IMR-90 (cell line): ENCODE results near the gene DDN. TPM values are rescaled to one million over a fixed set of nuclear protein-coding genes. Genes with fewer than 3 reads are reported as not detected.

Experiments
- ATAC-seq: fragments of 200-7000 bp; cut with Tn5 transposase; 2 replicates; pipeline ENCODE4 v1.9.1; 2020; ENCODE audit warnings: low read depth, mild to moderate bottlenecking, moderate library complexity
- BruUV-seq: library from RNA; stranded (reverse); fragments of 400-500 nt; replicated peaks from 2 replicates; lab custom pipeline; 2021; lab: Mats Ljungman, UMichigan
- CTCF ChIA-PET: fragments of 300-600 bp; formaldehyde crosslinking; extraction: SDS; loops from one replicate; lab custom pipeline; 2021; ENCODE audit warnings: antibody characterized with exemption; lab: Yijun Ruan, JAX
- POLR2A ChIA-PET: fragments of 300-600 bp; sonication (Branson Sonifier 250); formaldehyde crosslinking; loops from one replicate; lab custom pipeline; 2022; ENCODE audit warnings: antibody characterized with exemption; ENCODE audit not compliant: unreplicated experiment; lab: Charles Lee
- DNase-seq: peaks from one replicate; pipeline ENCODE4 v3.0.0; 2013
- H2AFZ ChIP-seq: replicated peaks from 2 replicates; pipeline ENCODE3; 2013; ENCODE audit warnings: low read length, mild to moderate bottlenecking; ENCODE audit not compliant: poor library complexity
- H2AK5ac ChIP-seq: 2 replicates; pipeline ENCODE4 v1.6.1; 2013; ENCODE audit warnings: low read depth, low read length, inconsistent platforms
- H2AK9ac ChIP-seq: replicated peaks from 2 replicates; pipeline ENCODE3; 2013; ENCODE audit warnings: mild to moderate bottlenecking, low read depth, low read length, moderate library complexity; ENCODE audit not compliant: poor library complexity
- H2BK120ac ChIP-seq: 2 replicates; pipeline ENCODE4 v1.6.1; 2013; ENCODE audit warnings: low read depth, low read length, inconsistent platforms
- H2BK15ac ChIP-seq: 3 replicates; pipeline ENCODE4 v1.6.1; 2013; ENCODE audit warnings: low read depth, low read length, inconsistent platforms
- H2BK20ac ChIP-seq: 2 replicates; pipeline ENCODE4 v1.6.1; 2013; ENCODE audit warnings: low read depth, mild to moderate bottlenecking, inconsistent platforms, low read length, moderate library complexity
- H2BK5ac ChIP-seq: 2 replicates; pipeline ENCODE4 v1.6.1; 2013; ENCODE audit warnings: mild to moderate bottlenecking, low read depth, low read length, inconsistent platforms; ENCODE audit not compliant: poor library complexity, severe bottlenecking
- H3K14ac ChIP-seq: replicated peaks from 2 replicates; pipeline ENCODE4 v1.6.1; 2013; ENCODE audit warnings: low read depth, low read length, inconsistent platforms
- H3K18ac ChIP-seq: 2 replicates; pipeline ENCODE4 v1.6.1; 2013; ENCODE audit warnings: low read depth, low read length, control low read depth
- H3K23ac ChIP-seq: 2 replicates; pipeline ENCODE4 v1.6.1; 2013; ENCODE audit warnings: low read depth, low read length, inconsistent platforms
- H3K27ac ChIP-seq: 2 replicates; pipeline ENCODE4 v1.5.1; 2013; ENCODE audit warnings: mild to moderate bottlenecking, control low read depth, low read length; ENCODE audit not compliant: insufficient read depth
- H3K27me3 ChIP-seq: 2 replicates; pipeline ENCODE4 v1.6.1; 2013; ENCODE audit warnings: low read length; ENCODE audit not compliant: control insufficient read depth, insufficient read depth
- H3K36me3 ChIP-seq: 2 replicates; pipeline ENCODE4 v1.6.1; 2013; ENCODE audit warnings: low read length, mixed read lengths; ENCODE audit not compliant: control insufficient read depth, insufficient read depth
- H3K4ac ChIP-seq: 2 replicates; pipeline ENCODE4 v1.6.1; 2013; ENCODE audit warnings: low read depth, low read length, inconsistent platforms
- H3K4me1 ChIP-seq: 2 replicates; pipeline ENCODE4 v1.6.1; 2013; ENCODE audit warnings: low read length, mixed read lengths; ENCODE audit not compliant: control insufficient read depth, insufficient read depth
- H3K4me2 ChIP-seq: 2 replicates; pipeline ENCODE4 v1.6.1; 2013; ENCODE audit warnings: low read depth, mild to moderate bottlenecking, control low read depth, low read length, moderate library complexity
- H3K4me3 ChIP-seq: 2 replicates; pipeline ENCODE4 v1.5.1; 2013; ENCODE audit warnings: low read depth, mild to moderate bottlenecking, control low read depth, low read length, moderate library complexity; ENCODE audit not compliant: insufficient read depth
- H3K56ac ChIP-seq: 2 replicates; pipeline ENCODE4 v1.6.1; 2013; ENCODE audit warnings: low read length, inconsistent platforms; ENCODE audit not compliant: insufficient read depth; ENCODE audit errors: extremely low read depth
- H3K79me1 ChIP-seq, 2 experiments: 2 replicates each; pipeline ENCODE4 v1.6.1; 2013; ENCODE audit warnings: low read length in 2 of 2, inconsistent platforms in 1 of 2, low read depth in 1 of 2
- H3K9ac ChIP-seq: 2 replicates; pipeline ENCODE4 v1.6.1; 2013; ENCODE audit warnings: low read depth, low read length, control low read depth
- H3K9me1 ChIP-seq: 2 replicates; pipeline ENCODE4 v1.6.1; 2013; ENCODE audit warnings: low read length, inconsistent platforms; ENCODE audit not compliant: insufficient read depth
- H3K9me3 ChIP-seq: 2 replicates; pipeline ENCODE4 v1.6.1; 2013; ENCODE audit warnings: low read length; ENCODE audit not compliant: control insufficient read depth, insufficient read depth
- H4K20me1 ChIP-seq: 2 replicates; pipeline ENCODE4 v1.6.1; 2013; ENCODE audit warnings: low read length, inconsistent platforms; ENCODE audit not compliant: insufficient read depth
- H4K5ac ChIP-seq: 2 replicates; pipeline ENCODE4 v1.6.1; 2013; ENCODE audit warnings: mild to moderate bottlenecking, low read depth, low read length, control low read depth
- H4K8ac ChIP-seq, 2 experiments: 2 replicates each; pipeline ENCODE4 v1.6.1; 2013; ENCODE audit warnings: low read depth in 2 of 2, low read length in 2 of 2, control low read depth in 1 of 2, inconsistent platforms in 1 of 2
- H4K91ac ChIP-seq: 2 replicates; pipeline ENCODE4 v1.6.1; 2013; ENCODE audit warnings: low read depth, low read length, inconsistent platforms; ENCODE audit not compliant: insufficient read depth
- BHLHE40 ChIP-seq: fragments of 150-350 bp; IDR thresholded peaks from 2 replicates; pipeline ENCODE4 v1.6.1; 2016; ENCODE audit warnings: mild to moderate bottlenecking, low read depth, low read length
- CEBPB ChIP-seq: IDR thresholded peaks from 2 replicates; pipeline ENCODE4 v1.6.1; 2012; ENCODE audit warnings: low read depth, low read length, improper control_type of control experiment
- CHD1 ChIP-seq: IDR thresholded peaks from 2 replicates; pipeline ENCODE4 v1.6.1; 2012; ENCODE audit warnings: low read depth, low read length, improper control_type of control experiment
- MAFK ChIP-seq: IDR thresholded peaks from 2 replicates; pipeline ENCODE4 v1.6.1; 2012; ENCODE audit warnings: low read depth, low read length, improper control_type of control experiment
- NFE2L2 ChIP-seq: fragments of 150-350 bp; IDR thresholded peaks from 2 replicates; pipeline ENCODE4 v1.6.1; 2016; ENCODE audit warnings: low read depth, mild to moderate bottlenecking, low read length
- POLR2A ChIP-seq: IDR thresholded peaks from 2 replicates; pipeline ENCODE4 v1.6.1; 2012; ENCODE audit warnings: mild to moderate bottlenecking, low read depth, low read length
- RCOR1 ChIP-seq: IDR thresholded peaks from 2 replicates; pipeline ENCODE4 v1.6.1; 2012; ENCODE audit warnings: mild to moderate bottlenecking, low read length, improper control_type of control experiment; ENCODE audit not compliant: insufficient replicate concordance
- SMC3 ChIP-seq: fragments of 150-350 bp; IDR thresholded peaks from 2 replicates; pipeline ENCODE4 v1.6.1; 2016; ENCODE audit warnings: low read depth, mild to moderate bottlenecking, antibody characterized with exemption, low read length, moderate library complexity
- USF2 ChIP-seq: fragments of 150-350 bp; IDR thresholded peaks from 2 replicates; pipeline ENCODE4 v1.6.1; 2017; ENCODE audit warnings: mild to moderate bottlenecking, antibody characterized with exemption, low read length, low read depth
- WGBS, 2 experiments: methylation state at CpG; one replicate each; pipeline versions ENCODE4 v1.1.5 to v1.1.7; 2013; ENCODE audit warnings: missing lambda C conversion rate in 2 of 2; ENCODE audit not compliant: insufficient read length in 1 of 2; ENCODE audit errors: extremely low coverage in 2 of 2; 5-methylcytosine and 5-hydroxymethylcytosine counted together
- dilution Hi-C: fragments of 300-500 bp; cut with HindIII; formaldehyde crosslinking; loops from one replicate; pipeline ENCODE4 v1.14.3; 2018; ENCODE audit warnings: low sequenced_read_pairs; ENCODE audit not compliant: unreplicated experiment
- in situ Hi-C: fragments of 300-500 bp; cut with MboI; formaldehyde crosslinking; loops from 3 replicates; pipeline ENCODE4 v1.14.3; 2019; ENCODE audit warnings: low sequenced_read_pairs, inconsistent platforms, mixed read lengths
- intact Hi-C: fragments of 100-400 bp; cut with micrococcal nuclease; formaldehyde crosslinking; loops from 2 replicates; pipeline ENCODE4 v1.10.0; 2022
- polyA plus RNA-seq, 3 experiments: library from polyadenylated mRNA; depleted of rRNA; stranded (reverse); fragments of >200 nt; gene quantifications; 2 replicates each; pipeline ENCODE4 v1.2.3, GENCODE V29; 2012; ENCODE audit warnings: low replicate concordance in 1 of 3
- total RNA-seq: library from RNA; depleted of rRNA; stranded (reverse); fragments of >200 nt; gene quantifications from 2 replicates; pipeline ENCODE4 v1.2.3, GENCODE V29; 2012
- TF ChIP-seq, protein P1 (sequence below): conservative IDR thresholded peaks from 2 replicates; pipeline ENCODE4 v1.5.1; 2012; ENCODE audit warnings: mild to moderate bottlenecking, low read depth, low read length, improper control_type of control experiment
- TF ChIP-seq, protein P2 (sequence below): fragments of 150-350 bp; IDR thresholded peaks from 2 replicates; pipeline ENCODE4 v1.6.1; 2016; ENCODE audit warnings: low read depth, mild to moderate bottlenecking, low read length, moderate library complexity, borderline replicate concordance

Gene DDN
- total and polyA plus RNA-seq, 2 of the 4 experiments (the other 2 are of a cell fraction) = 0.18 to 0.21 TPM

GRCh38 chr12:48954061-48954460 lies 45.1 kb downstream of the DDN start:
- H2AFZ ChIP-seq = no peak overlapping the region
- no peak overlapping the region for H3K4ac ChIP-seq
- ATAC-seq = no peak
- POLR2A ChIA-PET = no interaction called here
- no peaks in the 10 kb centered on the region for H3K9me3 ChIP-seq
- H4K8ac ChIP-seq = no peak overlapping the region
- no peak overlapping the region for H2AK5ac ChIP-seq
- H3K9ac ChIP-seq = no peak overlapping the region
- no peak overlapping the region for H3K4me2 ChIP-seq
- in situ Hi-C loops (no loop called here), intact Hi-C loops (no loop called here), dilution Hi-C loops (no loop called here)
- peaks cover 6% of the 10 kb centered on the region for H3K36me3 ChIP-seq
- H2BK5ac ChIP-seq = no peak overlapping the region
- H4K20me1 ChIP-seq = peaks cover 67% of the 10 kb centered on the region
- WGBS, 2 experiments = no CpG with 5 or more reads among the region's 3 CpGs
- H3K4me3 ChIP-seq = no peak overlapping the region
- H3K9me1 ChIP-seq = peaks cover 17% of the 10 kb centered on the region
- H3K4me1 ChIP-seq = peaks cover 1% of the 10 kb centered on the region; the same call in 1 of the 2 replicates
- no peak overlapping the region for H3K23ac ChIP-seq
- TF ChIP-seq, protein P1, sequence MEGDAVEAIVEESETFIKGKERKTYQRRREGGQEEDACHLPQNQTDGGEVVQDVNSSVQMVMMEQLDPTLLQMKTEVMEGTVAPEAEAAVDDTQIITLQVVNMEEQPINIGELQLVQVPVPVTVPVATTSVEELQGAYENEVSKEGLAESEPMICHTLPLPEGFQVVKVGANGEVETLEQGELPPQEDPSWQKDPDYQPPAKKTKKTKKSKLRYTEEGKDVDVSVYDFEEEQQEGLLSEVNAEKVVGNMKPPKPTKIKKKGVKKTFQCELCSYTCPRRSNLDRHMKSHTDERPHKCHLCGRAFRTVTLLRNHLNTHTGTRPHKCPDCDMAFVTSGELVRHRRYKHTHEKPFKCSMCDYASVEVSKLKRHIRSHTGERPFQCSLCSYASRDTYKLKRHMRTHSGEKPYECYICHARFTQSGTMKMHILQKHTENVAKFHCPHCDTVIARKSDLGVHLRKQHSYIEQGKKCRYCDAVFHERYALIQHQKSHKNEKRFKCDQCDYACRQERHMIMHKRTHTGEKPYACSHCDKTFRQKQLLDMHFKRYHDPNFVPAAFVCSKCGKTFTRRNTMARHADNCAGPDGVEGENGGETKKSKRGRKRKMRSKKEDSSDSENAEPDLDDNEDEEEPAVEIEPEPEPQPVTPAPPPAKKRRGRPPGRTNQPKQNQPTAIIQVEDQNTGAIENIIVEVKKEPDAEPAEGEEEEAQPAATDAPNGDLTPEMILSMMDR = no peak
- TF ChIP-seq POLR2A (no peak), USF2 (no peak), CHD1 (no peak), RCOR1 (no peak), SMC3 (no peak), CEBPB (no peak), NFE2L2 (no peak), MAFK (no peak), BHLHE40 (no peak)
- TF ChIP-seq, protein P2, sequence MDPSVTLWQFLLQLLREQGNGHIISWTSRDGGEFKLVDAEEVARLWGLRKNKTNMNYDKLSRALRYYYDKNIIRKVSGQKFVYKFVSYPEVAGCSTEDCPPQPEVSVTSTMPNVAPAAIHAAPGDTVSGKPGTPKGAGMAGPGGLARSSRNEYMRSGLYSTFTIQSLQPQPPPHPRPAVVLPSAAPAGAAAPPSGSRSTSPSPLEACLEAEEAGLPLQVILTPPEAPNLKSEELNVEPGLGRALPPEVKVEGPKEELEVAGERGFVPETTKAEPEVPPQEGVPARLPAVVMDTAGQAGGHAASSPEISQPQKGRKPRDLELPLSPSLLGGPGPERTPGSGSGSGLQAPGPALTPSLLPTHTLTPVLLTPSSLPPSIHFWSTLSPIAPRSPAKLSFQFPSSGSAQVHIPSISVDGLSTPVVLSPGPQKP = no peak
- no peak overlapping the region for H2AK9ac ChIP-seq
- BruUV-seq = no TSS peak
- no peak overlapping the region for H3K14ac ChIP-seq
- no peak overlapping the region for H3K18ac ChIP-seq
- no peak overlapping the region for H4K5ac ChIP-seq
- H4K91ac ChIP-seq = no peak overlapping the region
- H2BK120ac ChIP-seq = no peak overlapping the region
- no peak overlapping the region for H3K56ac ChIP-seq
- no peak overlapping the region for H2BK20ac ChIP-seq
- CTCF ChIA-PET = interaction anchor here (0.8 kb wide), 1 partner anchor 101 kb away, joined by 3 read pairs; no protein-coding TSS in a partner anchor
- H3K27me3 ChIP-seq = no peaks in the 10 kb centered on the region
- H2BK15ac ChIP-seq = no peak overlapping the region
- peaks cover 20 to 68% of the 10 kb centered on the region in 2 experiments for H3K79me1 ChIP-seq
- DNase-seq = no peak
- no peak overlapping the region for H3K27ac ChIP-seq
